ENCODE measurements around the gene AMN.

AMN gene

DNA sequence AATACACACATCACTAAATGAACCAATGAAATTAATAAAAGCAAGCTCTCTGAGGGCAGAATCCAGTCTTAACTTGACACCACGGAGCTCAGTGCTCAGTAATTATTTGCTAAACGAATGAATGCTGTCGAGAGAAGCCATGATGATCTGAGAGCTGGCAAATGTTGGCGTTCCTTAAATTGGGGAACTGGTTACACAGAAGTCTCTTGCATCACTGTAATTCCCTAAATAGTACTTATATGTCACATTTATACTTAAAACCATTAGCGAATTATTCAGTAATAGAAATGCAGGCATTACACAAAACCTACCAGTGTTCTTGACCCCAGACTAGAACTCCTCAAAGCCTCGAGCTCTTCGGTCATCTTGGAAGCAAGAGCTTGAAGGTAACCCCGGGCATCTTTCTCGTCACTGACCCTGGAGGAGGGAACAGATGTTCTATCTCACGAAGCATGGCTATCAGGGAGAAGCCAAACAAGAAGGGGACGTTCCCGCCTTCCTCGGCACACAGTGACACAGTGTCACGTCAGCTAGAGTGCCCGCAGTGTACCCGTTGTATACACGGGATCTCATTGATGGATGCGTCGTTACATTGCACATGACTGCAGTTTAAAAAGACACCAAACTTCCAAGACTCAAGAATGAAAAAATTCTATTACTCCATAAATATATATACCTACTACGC, 43.6 kb downstream of the AMN start:
- DNase-seq (ENCODE audit: low read depth in 2 of 2) = no peak

DNA sequence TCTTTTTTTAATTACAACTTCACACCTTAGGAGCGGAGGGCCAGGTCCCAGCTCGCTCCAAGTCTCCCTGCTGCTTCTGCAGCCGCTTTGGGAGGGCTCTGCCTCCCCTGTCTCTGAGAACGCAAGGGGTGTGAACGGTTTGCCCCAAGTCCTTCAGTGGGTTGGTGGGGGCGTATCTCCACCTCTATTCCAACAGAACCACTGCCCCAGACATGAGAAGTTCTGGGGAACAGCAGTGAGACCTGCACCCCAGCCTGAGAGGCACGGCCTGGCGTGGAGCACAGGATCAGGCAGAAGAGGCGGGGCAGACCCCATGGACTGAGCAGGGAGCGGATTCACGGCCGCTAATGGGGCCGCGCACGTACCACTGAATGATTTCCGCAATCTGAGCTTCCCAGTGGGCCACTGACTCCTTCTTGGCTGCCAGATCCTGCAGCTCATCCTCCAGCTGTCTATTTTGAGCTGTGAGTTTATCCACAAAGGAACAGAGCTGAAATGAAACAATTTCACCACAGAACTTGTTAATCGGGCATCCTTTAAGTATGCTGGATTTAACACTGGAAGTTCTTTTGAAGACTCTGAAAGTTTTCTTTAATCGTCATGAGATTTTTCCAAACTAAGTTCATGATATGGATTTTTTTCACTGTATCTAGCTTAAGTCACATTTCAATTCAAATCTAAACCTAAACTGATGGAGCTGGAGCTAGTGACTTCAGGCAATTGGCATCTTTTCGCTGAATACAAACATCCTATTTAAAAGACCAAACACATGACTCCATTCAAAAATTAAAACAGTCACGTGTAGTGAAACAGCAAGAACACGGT, 44.4 kb downstream of the AMN start:
- DNase-seq (ENCODE audit: low read depth in 2 of 2) = no peak

DNA sequence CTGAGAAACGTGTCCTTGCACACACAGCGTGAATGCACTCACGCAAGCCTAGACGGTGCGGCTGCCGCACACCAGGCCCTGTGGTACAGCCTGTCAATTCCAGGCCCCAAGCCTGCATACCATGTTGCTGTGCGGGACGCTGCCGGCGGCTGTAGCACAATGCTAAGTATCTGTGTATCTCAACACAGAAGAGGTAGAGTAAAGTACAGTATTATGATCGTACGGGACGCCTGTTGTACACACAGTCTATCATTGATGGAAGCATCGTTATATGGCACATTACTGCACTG, 45.0 kb downstream of the AMN start:
- no peak for DNase-seq (ENCODE audit: low read depth in 2 of 2)

DNA sequence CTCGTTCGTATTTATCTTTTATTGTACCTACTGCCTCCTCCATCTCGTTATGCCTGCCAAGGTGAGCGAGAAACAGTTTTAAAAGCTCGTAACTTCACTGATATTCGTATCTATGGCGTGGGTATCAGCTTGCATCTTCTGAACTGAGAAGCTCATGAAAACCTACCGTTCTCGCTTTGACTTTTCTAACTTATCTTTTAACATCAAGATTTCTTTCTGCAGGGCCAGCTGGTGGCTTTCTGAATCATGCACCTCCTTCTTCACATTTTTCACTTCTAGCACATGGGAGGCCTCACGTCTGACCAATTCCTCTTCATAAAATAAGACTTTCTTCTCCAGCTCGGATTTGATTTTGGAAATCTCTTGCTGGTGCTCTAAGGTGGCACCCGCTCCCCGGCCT, 45.8 kb downstream of the AMN start:
- no peak for DNase-seq (ENCODE audit: low read depth in 2 of 2)

DNA sequence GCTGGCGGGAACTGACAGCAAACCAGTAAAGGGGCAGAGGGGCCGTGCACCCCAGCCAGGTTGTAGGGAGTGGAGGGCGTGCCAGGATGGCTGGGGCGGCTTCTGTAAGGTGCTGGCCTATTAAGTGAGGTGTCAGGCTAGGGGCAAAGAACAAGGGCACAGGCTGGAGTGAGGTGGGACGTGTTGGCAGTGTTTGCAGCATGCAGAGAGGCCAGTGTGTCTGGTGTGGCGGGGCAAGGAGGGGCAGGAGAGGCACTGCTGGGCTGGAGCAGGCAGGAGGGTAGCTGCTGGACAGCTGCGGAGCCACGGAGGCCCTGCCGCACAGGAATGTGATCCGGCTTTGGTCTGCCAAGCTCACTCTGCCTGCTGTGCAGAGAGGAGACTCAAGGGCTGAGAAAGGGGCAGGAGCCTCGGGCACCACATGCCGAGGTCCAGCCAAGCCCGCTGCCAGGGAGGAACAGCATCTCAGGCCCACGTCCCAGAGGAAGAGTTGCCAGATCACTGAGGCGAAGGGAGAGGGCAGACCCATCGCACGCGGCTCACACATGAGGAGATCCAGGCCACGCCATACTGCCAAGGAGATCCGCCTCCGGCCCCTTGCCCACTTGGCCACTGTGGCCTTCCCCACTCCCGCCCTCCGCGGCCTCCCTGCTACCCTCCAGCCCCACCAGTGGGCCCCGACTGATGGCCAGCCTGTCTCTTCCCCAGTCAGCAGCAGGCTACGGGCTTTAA, 46.8 kb downstream of the AMN start:
- no peak for DNase-seq (ENCODE audit: low read depth in 2 of 2)

DNA sequence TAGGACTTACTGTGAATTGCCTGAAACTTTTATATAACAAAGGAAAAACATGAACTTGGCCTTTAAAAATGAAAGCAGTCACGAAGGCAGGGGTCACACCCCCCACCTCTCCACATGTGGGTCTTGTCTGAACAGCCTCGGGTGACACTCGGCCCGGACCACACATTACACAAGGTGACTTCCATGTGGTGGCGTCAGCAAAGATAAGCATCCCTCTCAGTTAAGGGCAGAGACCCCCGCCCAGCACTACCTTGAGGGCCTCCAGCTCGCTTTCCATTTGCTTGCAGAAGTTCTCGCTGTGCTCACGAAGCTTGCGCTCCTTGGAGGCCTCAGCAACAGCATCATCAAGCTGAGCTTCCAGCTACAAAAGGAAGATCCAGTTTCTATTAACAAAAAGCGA, 47.4 kb downstream of the AMN start:
- no peak for DNase-seq (ENCODE audit: low read depth in 2 of 2)

DNA sequence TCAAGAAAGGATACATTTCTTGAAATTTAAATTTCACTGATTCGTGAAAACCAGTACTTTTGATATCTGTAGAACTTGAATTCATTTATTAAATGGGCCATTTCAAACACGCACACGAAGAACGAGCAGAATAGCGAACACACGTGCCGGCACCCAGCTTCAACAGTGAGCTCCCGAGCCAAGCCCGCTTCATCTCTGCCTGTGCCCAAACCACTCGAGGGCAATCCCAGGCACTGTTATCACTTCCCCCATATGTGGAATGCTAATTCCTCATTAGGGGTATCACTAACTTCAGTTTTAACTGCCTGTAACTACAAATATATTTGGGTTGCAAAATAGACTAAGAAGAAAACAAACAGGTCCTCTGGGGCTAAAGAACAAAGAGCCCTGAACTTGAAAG, 48.0 kb downstream of the AMN start:
- DNase-seq (ENCODE audit: low read depth in 2 of 2) = no peak

DNA sequence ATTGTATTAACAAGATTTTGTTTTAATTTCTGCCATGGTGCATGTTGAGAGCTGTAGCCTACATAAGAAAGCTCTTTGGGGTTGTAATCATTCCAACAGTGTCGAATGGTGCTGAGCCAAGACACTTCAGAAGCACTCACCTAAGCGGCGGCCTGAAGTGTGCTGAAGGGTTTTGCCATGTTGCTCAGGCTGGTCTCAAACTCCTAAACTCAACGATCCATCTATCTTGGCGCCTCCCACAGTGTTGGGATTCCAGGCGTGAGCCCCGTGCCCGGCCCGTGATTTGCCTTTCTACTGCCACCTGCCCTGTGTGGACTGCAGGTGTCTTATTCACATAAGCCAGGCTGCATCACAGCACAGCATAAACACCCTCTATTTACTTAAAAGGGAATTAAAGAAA, 48.9 kb downstream of the AMN start:
- DNase-seq (ENCODE audit: low read depth in 2 of 2) = no peak

DNA sequence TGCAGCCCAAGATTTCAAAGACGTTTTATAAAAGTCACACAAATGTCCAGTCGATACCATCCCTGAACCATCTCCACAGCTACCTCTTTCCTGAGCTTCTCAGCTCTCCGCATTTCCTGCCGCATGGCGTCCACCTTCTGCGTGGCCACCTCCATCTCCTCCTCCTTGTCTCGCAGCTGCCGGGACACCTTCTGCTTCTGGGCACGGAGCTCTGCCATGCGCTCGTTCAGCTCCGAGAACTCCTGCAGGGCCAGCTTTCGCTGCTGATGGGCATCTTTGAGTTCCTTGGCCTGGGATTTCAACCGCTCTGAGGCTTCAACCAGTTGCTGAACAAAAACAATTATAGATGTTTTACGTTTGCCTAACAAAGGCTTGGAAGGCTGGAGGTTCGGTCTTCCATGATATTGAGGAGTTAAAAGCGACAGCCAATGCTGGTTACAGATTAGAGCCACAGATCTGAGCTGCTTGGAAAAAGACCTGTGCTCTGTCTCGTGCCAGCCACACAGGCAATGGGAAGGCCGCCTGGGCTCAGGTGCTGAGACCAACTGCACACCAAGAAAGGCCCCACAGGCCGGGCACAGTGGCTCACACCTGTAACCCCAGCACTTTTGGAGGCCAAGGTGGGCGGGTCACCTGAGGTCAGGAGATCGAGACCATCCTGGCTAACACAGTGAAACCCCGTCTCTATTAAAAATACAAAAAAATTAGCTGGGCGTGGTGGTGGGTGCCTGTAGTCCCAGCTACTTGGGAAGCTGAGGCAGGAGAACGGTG, 49.6 kb downstream of the AMN start:
- no peak for DNase-seq (ENCODE audit: low read depth in 2 of 2)

DNA sequence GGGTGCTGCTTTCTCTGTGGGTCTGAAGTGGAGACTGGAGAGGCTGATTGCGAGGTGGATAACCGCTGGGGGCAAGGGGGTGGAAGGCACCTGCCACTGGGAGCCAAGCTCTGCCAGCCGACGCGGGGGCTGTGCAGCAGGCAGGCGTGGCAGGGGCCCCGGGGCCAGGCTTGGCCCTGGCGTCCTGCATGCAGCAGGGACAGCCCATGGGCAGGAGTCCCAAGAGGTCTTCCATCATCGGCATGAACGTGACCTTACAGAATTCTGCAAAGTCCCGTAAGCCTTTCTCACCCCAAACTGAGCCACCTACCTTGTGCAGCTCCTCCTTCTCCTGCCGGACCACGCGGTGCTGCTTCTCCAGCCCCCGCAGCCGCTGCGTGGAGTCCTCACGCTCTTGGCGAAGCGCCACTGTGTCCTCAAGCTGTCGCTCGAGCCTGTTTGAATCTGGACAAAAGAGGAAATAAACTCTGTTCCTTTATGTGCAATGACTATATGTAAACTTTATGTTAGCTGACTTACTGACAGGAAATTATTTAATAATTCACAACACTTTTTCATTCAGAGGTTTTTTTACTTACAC, 51.3 kb downstream of the AMN start:
- no peak for DNase-seq (ENCODE audit: low read depth in 2 of 2)

DNA sequence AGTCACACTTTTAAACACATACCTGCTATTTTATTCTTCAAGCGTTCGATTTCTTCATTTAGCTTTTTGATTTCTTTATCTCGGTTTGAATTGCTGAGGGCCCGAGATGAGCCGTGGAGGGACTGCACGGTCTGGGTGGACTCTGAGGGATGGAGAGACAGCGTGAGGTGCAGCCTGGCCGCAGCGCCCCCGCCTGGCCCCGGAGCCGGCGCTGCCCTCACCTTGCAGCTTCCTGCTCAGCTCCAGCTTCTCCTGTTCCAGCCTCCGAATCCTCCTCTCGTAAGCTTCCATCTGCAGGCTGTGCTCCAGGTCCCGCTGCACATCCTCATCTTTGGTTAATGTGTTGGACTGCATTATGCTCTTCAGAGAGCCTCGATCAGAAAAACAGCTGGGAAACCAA, 53.2 kb downstream of the AMN start:
- no peak for DNase-seq (ENCODE audit: low read depth in 2 of 2)

DNA sequence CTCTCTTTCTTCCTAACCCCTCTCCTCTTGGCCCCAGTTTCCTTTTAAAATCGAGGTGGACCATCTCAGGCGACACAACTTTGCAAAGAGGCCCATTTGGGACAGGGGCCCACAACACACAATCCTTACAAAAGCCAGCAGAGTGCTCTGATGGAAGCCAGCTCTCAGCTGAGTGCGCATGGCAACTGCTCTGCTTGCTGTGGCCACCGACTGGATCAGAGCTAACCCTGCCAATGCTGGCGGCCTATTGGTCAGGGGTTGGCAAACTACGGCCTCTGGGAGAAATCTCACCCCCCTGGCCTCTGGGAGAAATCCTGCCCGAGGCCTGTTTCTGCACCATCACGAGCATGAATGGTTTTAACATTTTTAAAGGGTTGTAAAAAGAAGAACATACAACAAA, 55.0 kb downstream of the AMN start:
- DNase-seq (ENCODE audit: low read depth in 2 of 2) = no peak

DNA sequence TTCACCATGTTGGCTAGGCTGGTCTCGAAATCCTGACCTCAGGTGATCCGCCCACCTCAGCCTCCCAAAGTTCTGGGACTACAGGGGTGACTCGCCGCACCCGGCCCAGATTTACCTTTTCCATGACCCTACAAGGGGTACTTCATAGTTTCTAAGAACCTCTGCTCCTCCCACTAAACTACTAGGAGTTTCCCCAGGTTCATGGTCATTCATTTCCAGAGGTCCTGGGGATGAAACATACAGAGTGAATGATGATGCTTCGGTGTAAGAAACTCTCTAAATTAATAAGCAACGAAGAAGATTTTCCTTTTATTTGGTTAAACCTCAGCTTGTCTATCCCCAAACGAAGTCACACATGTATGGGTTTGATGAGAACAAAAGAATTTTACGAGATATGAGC, 56.9 kb downstream of the AMN start:
- no peak for DNase-seq (ENCODE audit: low read depth in 2 of 2)

DNA sequence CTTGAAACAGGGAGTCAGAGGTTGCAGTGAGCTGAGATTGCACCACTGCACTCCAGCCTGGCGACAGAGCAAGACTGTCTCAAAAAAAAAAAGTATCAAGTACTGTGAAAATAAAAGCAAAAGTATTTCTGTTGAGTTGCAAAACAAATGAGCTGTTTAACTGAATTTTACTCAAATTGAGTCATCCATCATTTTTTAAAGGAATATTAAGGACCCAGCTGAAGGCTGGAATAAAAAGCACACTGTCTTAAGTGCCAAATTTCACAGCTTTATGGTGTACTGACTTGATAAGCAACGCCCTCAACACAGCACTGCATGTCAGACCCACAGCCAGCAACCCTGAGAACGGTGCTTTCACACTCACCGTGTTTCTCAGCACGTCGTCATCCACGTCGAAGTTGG, 57.9 kb downstream of the AMN start:
- no peak for DNase-seq (ENCODE audit: low read depth in 2 of 2)
